ENCODE results near the gene GNMT. TPM values are rescaled to one million over a fixed set of nuclear protein-coding genes. Genes with fewer than 3 reads are reported as not detected.

GNMT gene
- 1 to 10 TPM in 3 of 4 donors, not detected in 1; 2.6 to 3.6 (median 2.6) TPM for total RNA-seq

GRCh38 chr6:42960243-42961019 is at the start of gene GNMT:
Gene GNMT, plus strand, starts transcription at chr6:42960754. Its CDS starts 14 bp downstream, at chr6:42960768.
- H3K27me3 ChIP-seq, result no peaks in the 10 kb centered on the region
- TF ChIP-seq CTCF (IDR thresholded peaks at IDR 0.05) (no peak), POLR2A (IDR thresholded peaks at IDR 0.05) (peak in 1 of 2 donors; percentile 25), POLR2AphosphoS5 (IDR thresholded peaks at IDR 0.05) (peak; percentile 24), EP300 (IDR thresholded peaks at IDR 0.05) (no peak)
- H3K4me1 ChIP-seq, result peaks cover 0 to 24% (median 8%) of the 10 kb centered on the region in 3 donors
- peak; percentile 86 for ATAC-seq
- peak within 1 kb of the TSS in 2 of 4 donors; percentile 57 to 58 for H3K27ac ChIP-seq
- H3K36me3 ChIP-seq, result peaks cover 0 to 36% of the 10 kb centered on the region in 2 donors
- H3K4me3 ChIP-seq, result peak within 1 kb of the TSS; percentile 35 to 58
- no peaks in the 10 kb centered on the region for H3K9me3 ChIP-seq
- WGBS, 2 donors (ENCODE audit: low coverage in 1 of 2), result 0 to 4% methylated on average over 1 to 5 of the region's 62 CpGs

DNA sequence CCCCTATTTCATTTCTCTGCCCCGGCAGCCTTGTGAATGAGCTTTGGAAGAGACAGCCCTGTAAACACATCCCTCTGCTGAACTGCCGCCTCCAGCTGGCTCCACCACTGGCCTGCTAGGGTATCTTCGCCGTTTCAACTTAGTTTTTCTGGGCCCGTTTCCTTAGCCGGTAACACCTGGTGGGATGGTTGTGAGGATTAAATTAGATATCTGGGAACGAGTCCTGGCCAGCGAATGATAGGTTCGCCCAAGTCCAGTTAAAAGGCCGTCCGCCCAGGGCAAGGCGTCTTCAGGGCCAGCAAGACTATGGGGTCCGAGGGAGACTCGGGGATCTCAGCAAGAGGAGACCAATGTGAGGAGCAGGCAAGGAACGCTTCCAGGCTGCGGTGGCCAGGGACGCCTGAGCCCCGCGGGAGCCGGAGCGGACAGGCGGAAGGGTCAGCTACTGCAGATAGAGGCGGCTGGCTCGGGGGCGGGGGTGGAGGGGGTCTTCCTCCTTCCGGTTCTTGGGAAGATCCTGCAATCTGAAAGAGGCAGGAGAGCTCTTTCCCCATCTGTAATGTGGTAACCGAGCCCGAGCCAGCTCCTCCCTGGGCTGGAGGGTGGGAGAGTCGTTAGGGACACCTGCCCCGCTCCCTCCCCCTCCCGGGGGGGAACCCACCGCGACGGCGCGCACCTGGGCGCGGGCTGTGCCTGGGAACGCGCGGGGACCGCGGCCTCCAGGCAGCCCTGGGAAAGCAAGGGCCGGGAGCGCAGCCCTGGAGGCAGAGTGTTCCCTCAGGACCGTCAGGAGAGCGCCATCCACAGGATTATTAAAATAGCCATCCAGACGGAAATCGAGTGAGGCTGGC is 49.2 kb upstream of the GNMT start:
- ATAC-seq, result no peak
- H3K4me1 ChIP-seq, result peaks cover 0 to 9% (median 6%) of the 10 kb centered on the region in 3 donors
- 13% methylated on average over 15 of the region's 49 CpGs; no CpG with 5 or more reads in 1 of the 2 donors for WGBS, 2 donors (ENCODE audit: low coverage in 1 of 2)
- peaks cover 49% of the 10 kb centered on the region for H3K27me3 ChIP-seq
- H3K9me3 ChIP-seq, result no peaks in the 10 kb centered on the region
- no peak overlapping the region for H3K27ac ChIP-seq
- H3K4me3 ChIP-seq, result peak overlapping the region in 1 of 2 donors; percentile 36
- H3K36me3 ChIP-seq, result no peaks in the 10 kb centered on the region
- TF ChIP-seq POLR2A (IDR thresholded peaks at IDR 0.05) (no peak), EP300 (IDR thresholded peaks at IDR 0.05) (no peak), CTCF (IDR thresholded peaks at IDR 0.05) (no peak), POLR2AphosphoS5 (IDR thresholded peaks at IDR 0.05) (no peak)

GRCh38 chr6:42914546-42914945 is 46.0 kb upstream of the GNMT start:
- H3K36me3 ChIP-seq, result no peaks in the 10 kb centered on the region
- peaks cover 0 to 9% (median 6%) of the 10 kb centered on the region in 3 donors for H3K4me1 ChIP-seq
- WGBS, 2 donors (ENCODE audit: low coverage in 1 of 2), result 71 to 75% methylated on average over 1 to 4 of the region's 4 CpGs
- ATAC-seq, result no peak
- H3K27ac ChIP-seq, result no peak overlapping the region
- no peaks in the 10 kb centered on the region for H3K9me3 ChIP-seq
- H3K27me3 ChIP-seq, result peaks cover 50% of the 10 kb centered on the region
- TF ChIP-seq POLR2AphosphoS5 (IDR thresholded peaks at IDR 0.05) (no peak), POLR2A (IDR thresholded peaks at IDR 0.05) (no peak), CTCF (IDR thresholded peaks at IDR 0.05) (no peak), EP300 (IDR thresholded peaks at IDR 0.05) (no peak)
- no peak overlapping the region for H3K4me3 ChIP-seq

GRCh38 chr6:42915732-42916131 is 44.8 kb upstream of the GNMT start, which contains the start of gene PTCRA:
Gene PTCRA, plus strand, starts transcription at chr6:42916053. Its CDS starts 17 bp downstream, at chr6:42916070.
- Histone ChIP-seq H3K4me3 (no peak within 1 kb of the TSS), H3K4me1 (peaks cover 0 to 9% (median 6%) of the 10 kb centered on the region in 3 donors), H3K9me3 (no peaks in the 10 kb centered on the region), H3K36me3 (no peaks in the 10 kb centered on the region), H3K27me3 (peaks cover 49% of the 10 kb centered on the region), H3K27ac (no peak within 1 kb of the TSS)
- no peak for TF ChIP-seq POLR2AphosphoS5 (IDR thresholded peaks at IDR 0.05)
- TF ChIP-seq CTCF (IDR thresholded peaks at IDR 0.05), result no peak
- TF ChIP-seq POLR2A (IDR thresholded peaks at IDR 0.05), result no peak
- TF ChIP-seq EP300 (IDR thresholded peaks at IDR 0.05), result no peak
- no CpG with 5 or more reads among the region's 10 CpGs for WGBS, 2 donors (ENCODE audit: low coverage in 1 of 2)
- ATAC-seq, result no peak

All from gastroesophageal sphincter (tissue), 4 donors.